HT-29 (cell line): ENCODE measurements around the gene MBNL3. TPM values are rescaled to one million over a fixed set of nuclear protein-coding genes. Genes with fewer than 3 reads are reported as not detected.

Source experiments
- DNase-seq: peaks from one replicate; pipeline ENCODE4 v3.0.0-alpha.2; 2015; ENCODE audit warnings: low spot score
- total RNA-seq: library from RNA; depleted of rRNA; stranded (reverse); fragments of >200 nt; shearing (Covaris generic); gene quantifications from 2 replicates; pipeline ENCODE4 v1.2.3, GENCODE V29; 2014; rRNA removed

Gene MBNL3, protein sequence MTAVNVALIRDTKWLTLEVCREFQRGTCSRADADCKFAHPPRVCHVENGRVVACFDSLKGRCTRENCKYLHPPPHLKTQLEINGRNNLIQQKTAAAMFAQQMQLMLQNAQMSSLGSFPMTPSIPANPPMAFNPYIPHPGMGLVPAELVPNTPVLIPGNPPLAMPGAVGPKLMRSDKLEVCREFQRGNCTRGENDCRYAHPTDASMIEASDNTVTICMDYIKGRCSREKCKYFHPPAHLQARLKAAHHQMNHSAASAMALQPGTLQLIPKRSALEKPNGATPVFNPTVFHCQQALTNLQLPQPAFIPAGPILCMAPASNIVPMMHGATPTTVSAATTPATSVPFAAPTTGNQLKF
- total RNA-seq: 5.4 and 7.6 TPM in 2 replicates

GRCh38 chrX:132488819-132489577 lies at the start of gene MBNL3:
MBNL3 (minus strand) TSS chrX:132489038; CDS start chrX:132439611, 49,427 bp downstream.
- peak; percentile 79 for DNase-seq

GRCh38 chrX:132533409-132533808 lies 44.6 kb upstream of the MBNL3 start:
- no peak for DNase-seq

DNA sequence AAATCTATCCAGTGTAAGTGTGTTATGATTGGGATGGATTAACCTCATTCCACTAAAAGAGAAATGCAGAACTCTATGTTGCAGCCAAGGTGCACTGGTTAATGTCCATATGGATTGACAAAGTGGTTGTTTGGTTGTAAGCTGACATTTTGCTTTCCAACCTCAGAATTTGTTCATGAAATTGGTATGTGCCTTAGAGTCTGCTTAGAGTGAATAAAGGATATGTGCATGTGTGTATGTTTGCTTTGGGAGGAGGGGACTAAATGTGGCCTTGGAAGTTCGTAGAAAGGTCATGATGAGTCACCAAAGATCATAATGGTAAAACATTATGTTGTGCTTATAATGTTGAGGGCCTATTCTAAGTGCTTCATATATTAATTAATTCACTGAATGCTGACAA lies 44.1 kb upstream of the MBNL3 start:
- peak; percentile 44 for DNase-seq

GRCh38 chrX:132532097-132532496 lies 43.3 kb upstream of the MBNL3 start:
- no peak for DNase-seq

DNA sequence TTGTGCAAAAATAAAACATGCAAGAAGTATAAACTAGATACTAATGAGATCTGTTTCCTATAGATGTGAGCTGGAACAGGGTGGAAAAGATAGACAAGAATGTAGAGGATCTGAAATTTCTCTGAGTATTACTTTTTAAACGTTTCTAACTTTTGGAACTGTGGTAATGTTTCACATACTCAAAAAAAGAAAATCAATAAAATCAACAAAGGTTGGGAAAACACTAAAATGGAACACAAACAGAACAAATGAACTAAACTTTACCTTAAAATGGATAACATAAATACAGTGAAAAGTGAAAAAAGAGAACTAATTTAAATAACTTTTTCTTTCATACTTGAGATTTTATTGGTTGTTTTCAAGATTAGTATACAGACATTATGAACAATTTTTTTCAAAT lies 32.0 kb upstream of the MBNL3 start:
- DNase-seq: no peak

DNA sequence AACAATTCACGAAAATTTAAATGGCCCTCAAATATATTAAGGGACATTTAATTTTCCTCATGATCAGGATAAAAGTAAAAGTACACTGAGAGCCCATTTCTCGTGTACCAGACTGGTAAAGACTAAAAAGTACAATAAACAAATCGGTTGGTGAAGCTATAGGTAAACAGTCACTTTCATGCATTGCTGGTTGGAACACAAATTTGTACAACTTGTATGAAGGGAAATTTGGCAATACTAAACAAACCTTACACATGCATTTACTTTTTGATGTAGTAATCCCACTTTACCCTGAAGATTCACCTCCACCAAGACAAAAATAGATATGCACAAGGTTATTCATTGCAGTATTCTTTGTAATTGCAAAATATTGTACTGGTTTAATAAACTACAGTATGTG lies 31.4 kb upstream of the MBNL3 start:
- DNase-seq: no peak

DNA sequence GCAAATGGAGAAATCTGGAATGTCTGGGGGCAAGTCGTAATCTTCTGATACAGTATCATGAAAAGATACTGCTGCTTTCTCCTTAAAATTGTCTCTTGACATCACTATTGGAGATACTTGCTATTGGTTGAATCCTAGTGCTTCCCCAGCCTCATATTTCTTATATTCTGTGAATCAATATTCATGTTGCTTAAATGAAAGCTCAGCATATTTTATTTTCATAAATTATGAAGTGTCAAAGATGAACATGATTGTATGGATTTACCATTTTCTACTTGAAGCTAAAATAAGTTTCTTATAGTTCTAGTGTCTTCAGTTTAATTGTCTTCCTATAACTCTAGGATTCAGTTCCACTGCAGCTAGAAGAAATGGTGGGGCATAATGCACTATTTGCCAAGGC lies 29.6 kb upstream of the MBNL3 start:
- no peak for DNase-seq

DNA sequence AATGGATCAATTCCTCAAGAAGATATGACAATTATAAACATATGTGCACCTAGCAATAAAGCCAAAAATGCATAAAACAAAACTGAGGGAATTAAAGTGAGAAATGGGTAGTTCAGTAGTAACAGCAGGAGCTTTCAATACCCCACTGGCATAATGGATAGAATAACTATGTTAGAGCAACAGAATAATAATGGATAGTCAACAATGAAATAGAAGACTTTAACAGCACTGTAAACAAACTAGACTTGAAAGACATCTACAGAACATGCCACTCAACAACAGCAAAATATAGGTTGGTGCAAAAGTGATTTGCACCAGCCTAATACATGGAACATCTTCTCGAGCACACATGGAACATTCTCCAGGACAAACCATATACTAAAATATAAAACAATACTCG lies 20.0 kb upstream of the MBNL3 start:
- DNase-seq: no peak

GRCh38 chrX:132505116-132505515 lies 16.3 kb upstream of the MBNL3 start:
- peak; percentile 42 for DNase-seq

GRCh38 chrX:132504417-132504816 lies 15.6 kb upstream of the MBNL3 start:
- no peak for DNase-seq

- no peak for DNase-seq
These were observed 12.8 kb upstream of the MBNL3 start for GRCh38 chrX:132501606-132502005.

- no peak for DNase-seq
These were observed 8.6 kb upstream of the MBNL3 start for GRCh38 chrX:132497432-132497831.

DNA sequence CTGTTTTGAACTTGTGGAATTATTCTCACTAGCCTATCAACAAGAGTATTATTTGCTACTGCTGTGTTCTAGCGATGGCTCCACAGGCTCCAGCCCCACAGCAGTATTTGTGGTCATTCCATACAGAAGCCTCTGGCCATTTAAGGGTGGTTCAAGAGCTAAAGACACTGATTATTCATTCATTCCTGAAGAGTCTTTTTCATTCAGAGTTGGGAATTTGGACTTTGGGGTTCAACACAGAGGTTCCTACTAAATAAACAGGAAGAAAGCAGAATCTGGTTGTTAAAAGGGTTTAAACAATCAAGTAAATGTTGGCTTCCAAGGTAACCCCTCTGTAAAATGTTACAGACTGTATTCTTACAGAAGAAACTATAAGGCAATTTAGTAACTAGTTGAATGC lies 4.3 kb upstream of the MBNL3 start:
- no peak for DNase-seq

DNA sequence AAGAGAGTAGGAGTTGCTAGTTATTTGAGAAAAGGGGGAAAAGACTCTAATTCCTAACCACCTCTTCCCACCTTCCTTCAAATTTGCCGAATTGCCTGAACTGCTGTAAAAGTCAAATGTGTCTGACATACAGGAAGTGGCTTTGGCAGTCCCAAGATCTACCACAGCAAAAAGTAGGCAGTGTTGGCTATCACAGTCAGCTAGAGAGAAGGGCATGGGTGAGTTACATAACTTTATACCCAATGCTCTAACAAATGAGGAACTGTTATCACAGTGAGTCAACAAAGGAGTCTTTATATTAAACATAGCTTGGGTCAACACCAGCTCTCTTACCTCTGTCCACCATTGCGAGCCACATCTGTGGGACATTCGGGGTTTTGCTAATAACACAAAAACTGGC lies 2.4 kb upstream of the MBNL3 start:
- DNase-seq: peak; percentile 76

DNA sequence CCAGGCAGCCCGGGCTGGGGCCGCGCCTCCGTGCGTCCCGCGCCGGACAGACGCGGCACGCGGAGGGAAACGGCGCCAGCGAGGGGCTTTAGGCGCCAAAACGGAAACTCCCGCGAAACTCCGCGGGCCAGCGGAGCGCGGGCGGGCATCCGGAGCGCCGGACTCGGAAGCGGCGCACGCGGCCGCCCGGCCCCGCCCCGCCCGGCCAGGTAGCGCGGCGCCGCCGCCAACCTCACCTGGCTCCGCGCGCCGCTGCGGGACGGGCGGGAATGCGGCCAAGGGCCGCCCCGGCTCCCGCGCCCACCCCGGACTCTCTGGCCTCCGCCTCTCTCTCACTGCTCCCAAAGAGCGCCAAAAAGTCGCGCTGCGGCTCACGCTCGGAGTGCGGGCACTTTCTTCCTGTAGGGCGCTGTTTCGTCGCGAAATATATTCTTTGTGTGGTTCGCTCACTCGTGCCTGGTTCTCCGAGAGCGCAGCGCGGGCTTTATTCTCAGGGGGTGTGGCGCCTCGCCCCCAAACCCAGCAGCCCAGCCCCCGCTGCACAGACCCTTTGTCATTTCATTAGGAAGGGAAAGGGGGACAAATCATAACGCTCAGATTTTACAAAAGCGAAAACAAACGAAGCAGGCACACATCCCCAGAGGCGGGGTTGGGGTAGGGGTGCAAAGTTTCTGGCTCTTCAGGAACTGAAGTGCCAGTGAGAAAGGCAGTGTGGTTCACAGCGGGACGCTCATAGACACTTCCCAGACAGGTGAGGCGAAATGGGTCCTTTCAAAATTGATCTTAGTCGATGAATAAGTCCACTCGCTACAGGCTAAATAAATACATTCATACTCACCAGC lies 961 bp upstream of the MBNL3 start:
- DNase-seq: peak; percentile 53

GRCh38 chrX:132488180-132488705 lies 595 bp downstream of the MBNL3 start:
- DNase-seq: peak; percentile 51

DNA sequence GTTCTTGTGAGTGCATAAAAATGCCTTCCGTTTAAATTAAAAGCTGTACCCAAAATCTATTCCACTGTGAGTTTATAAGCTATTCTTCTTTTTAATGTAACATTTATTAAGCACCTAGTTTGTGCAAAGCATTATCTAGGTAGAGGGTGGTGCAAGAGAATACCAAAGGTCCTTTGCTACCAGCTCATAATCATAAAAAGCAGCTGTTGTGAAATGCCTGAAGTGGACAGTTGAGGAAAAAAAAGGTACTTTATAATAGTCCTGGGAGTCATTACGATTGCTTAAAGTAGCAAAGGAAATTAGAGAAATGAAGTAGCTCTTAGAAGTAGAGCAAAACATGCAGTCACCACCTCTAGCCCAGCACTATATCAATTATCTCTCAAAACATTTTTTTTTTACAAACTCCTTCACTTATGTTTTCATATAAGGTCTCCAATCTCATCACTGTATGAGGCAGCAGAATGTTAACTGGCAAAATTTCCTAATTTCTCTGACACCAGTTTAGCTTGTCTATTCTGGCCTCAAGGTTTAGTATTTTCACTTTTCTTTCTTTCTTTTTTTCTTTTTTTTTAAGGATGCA lies 2.1 kb downstream of the MBNL3 start:
- no peak for DNase-seq

GRCh38 chrX:132483951-132484350 lies 4.9 kb downstream of the MBNL3 start:
- no peak for DNase-seq

- no peak for DNase-seq
These were observed 5.3 kb downstream of the MBNL3 start for GRCh38 chrX:132483488-132483887.

GRCh38 chrX:132482632-132483031 lies 6.2 kb downstream of the MBNL3 start:
- DNase-seq: no peak

- DNase-seq: no peak
These were observed 7.4 kb downstream of the MBNL3 start for GRCh38 chrX:132481449-132481848.
